HepG2 (cell line): ENCODE measurements around the gene DDT. TPM values are rescaled to one million over a fixed set of nuclear protein-coding genes. Genes with fewer than 3 reads are reported as not detected.
"Not testable (repeated sequence)": the region's sequence is repeated elsewhere in the genome, so short reads cannot be mapped to it uniquely, and the experiment has no call there.

Experiments used
- ATAC-seq: fragments of 200-7000 bp; cut with Tn5 transposase; 3 replicates; pipeline ENCODE4 v1.9.1; 2020; ENCODE audit warnings: mild to moderate bottlenecking, moderate library complexity
- BruUV-seq: library from RNA; stranded (reverse); fragments of 400-500 nt; replicated peaks from 2 replicates; lab custom pipeline; 2021; lab: Mats Ljungman, UMichigan
- CTCF ChIA-PET: fragments of 300-600 bp; formaldehyde crosslinking; extraction: SDS; loops from one replicate; lab custom pipeline; 2021; ENCODE audit warnings: low total read pairs, inconsistent platforms, low intra/inter-chr PET ratio; lab: Yijun Ruan, JAX
- POLR2A ChIA-PET: fragments of 350-600 bp; sonication (Branson Sonifier 250); formaldehyde crosslinking; loops from one replicate; lab custom pipeline; 2020; ENCODE audit warnings: antibody characterized with exemption, inconsistent platforms; lab: Yijun Ruan, JAX
- DNase-seq: peaks from one replicate; pipeline ENCODE4 v3.0.0-alpha.2; 2015; ENCODE audit warnings: low spot score
- FAIRE-seq: peaks from 3 replicates; lab custom pipeline; 2011; peaks lifted over from hg19 to GRCh38; lab: Jason Lieb, UNC
- H2AFZ ChIP-seq: one replicate; pipeline ENCODE4 v1.6.1; 2011; ENCODE audit warnings: low read length, inconsistent platforms
- H3K27ac ChIP-seq: fragments of 300-600 bp; 3 replicates; pipeline ENCODE4 v1.8.0; 2011; ENCODE audit warnings: mixed run types, mild to moderate bottlenecking, mixed read lengths, low read length, inconsistent platforms; ENCODE audit not compliant: insufficient read depth; ENCODE audit errors: extremely low read length
- H3K27me3 ChIP-seq, 2 experiments: fragments of 200-600 bp in 1 of 2; 2 replicates in 1 of 2; 3 replicates in 1 of 2; pipeline versions ENCODE4 v1.6.0 to v1.8.0; 2011; ENCODE audit warnings: low read length in 2 of 2, mild to moderate bottlenecking in 2 of 2, moderate library complexity in 2 of 2, inconsistent platforms in 1 of 2; ENCODE audit not compliant: insufficient read depth in 2 of 2, control insufficient read depth in 1 of 2
- H3K36me3 ChIP-seq, 2 experiments: fragments of 200-600 bp in 1 of 2; replicated peaks in 1 of 2; 2 replicates in 1 of 2; 3 replicates in 1 of 2; pipeline versions ENCODE4 v1.5.1 to v1.8.0; 2011; ENCODE audit warnings: low read length in 2 of 2, inconsistent platforms in 1 of 2; ENCODE audit not compliant: insufficient read depth in 2 of 2, control insufficient read depth in 1 of 2
- H3K4me1 ChIP-seq: 2 replicates; pipeline ENCODE4 v1.5.1; 2012; ENCODE audit warnings: low read length, inconsistent platforms; ENCODE audit not compliant: insufficient read depth
- H3K4me2 ChIP-seq: 2 replicates; pipeline ENCODE4 v1.6.0; 2011; ENCODE audit warnings: low read depth, low read length, inconsistent platforms
- H3K4me3 ChIP-seq, 3 experiments: fragments of 200-600 bp in 1 of 3; sonication (generic), shearing (Covaris generic) in 1 of 3; replicated peaks in 1 of 3; 2 replicates each; pipeline ENCODE4 v1.5.1; 2011 to 2016; ENCODE audit warnings: low read length in 3 of 3, inconsistent platforms in 2 of 3, low read depth in 2 of 3, mild to moderate bottlenecking in 2 of 3, control low read depth in 1 of 3, mixed read lengths in 1 of 3; ENCODE audit not compliant: insufficient read depth in 1 of 3
- H3K79me2 ChIP-seq: one replicate; pipeline ENCODE4 v1.6.1; 2011; ENCODE audit warnings: low read length, inconsistent platforms; ENCODE audit not compliant: insufficient read depth
- H3K9ac ChIP-seq: 2 replicates; pipeline ENCODE4 v1.6.0; 2011; ENCODE audit warnings: mild to moderate bottlenecking, low read depth, low read length, inconsistent platforms; ENCODE audit not compliant: insufficient read depth
- H3K9me3 ChIP-seq: 2 replicates; pipeline ENCODE4 v1.5.1; 2012; ENCODE audit warnings: mild to moderate bottlenecking, low read length
- H4K20me1 ChIP-seq: 2 replicates; pipeline ENCODE4 v1.6.0; 2011; ENCODE audit warnings: inconsistent platforms, mild to moderate bottlenecking, low read length, moderate library complexity; ENCODE audit not compliant: insufficient read depth
- ARID5B ChIP-seq: IDR thresholded peaks from 2 replicates; pipeline ENCODE4 v1.4.0; 2020; ENCODE audit warnings: mild to moderate bottlenecking, missing genetic modification reagents
- BCL6 ChIP-seq: IDR thresholded peaks from 2 replicates; pipeline ENCODE4 v1.6.1; 2016; ENCODE audit warnings: missing genetic modification reagents, missing compliant biosample characterization
- CBX5 ChIP-seq: sonication (generic); formaldehyde crosslinking; IDR thresholded peaks from 2 replicates; pipeline ENCODE4 v1.4.0; 2020; ENCODE audit warnings: missing genetic modification reagents, borderline replicate concordance
- CEBPG ChIP-seq: IDR thresholded peaks from 2 replicates; pipeline ENCODE4 v1.6.1; 2016
- E2F2 ChIP-seq: sonication (generic); formaldehyde crosslinking; IDR thresholded peaks from 2 replicates; pipeline ENCODE4 v1.4.0; 2020; ENCODE audit warnings: missing genetic modification reagents, borderline replicate concordance
- ELF3 ChIP-seq: IDR thresholded peaks from 2 replicates; pipeline ENCODE4 v1.6.1; 2016; ENCODE audit warnings: missing genetic modification reagents, missing compliant biosample characterization
- FOXC1 ChIP-seq: sonication (generic); formaldehyde crosslinking; IDR thresholded peaks from 2 replicates; pipeline ENCODE4 v1.8.0; 2022; ENCODE audit warnings: mild to moderate bottlenecking, missing genetic modification reagents, borderline replicate concordance
- GABPA ChIP-seq, 2 experiments: IDR thresholded peaks; 2 replicates each; pipeline ENCODE4 v1.6.1; 2011 to 2016; ENCODE audit warnings: low read depth in 2 of 2, low read length in 1 of 2, missing biosample characterization in 1 of 2, missing genetic modification characterization in 1 of 2
- HOXA3 ChIP-seq: sonication (generic); formaldehyde crosslinking; IDR thresholded peaks from 2 replicates; pipeline ENCODE4 v1.5.0; 2020; ENCODE audit warnings: missing genetic modification reagents
- IRF2 ChIP-seq: IDR thresholded peaks from 2 replicates; pipeline ENCODE4 v1.6.1; 2018; ENCODE audit warnings: missing genetic modification reagents, missing compliant biosample characterization
- KLF16 ChIP-seq, 2 experiments: sonication (generic) in 1 of 2; formaldehyde crosslinking in 1 of 2; IDR thresholded peaks; 2 replicates each; pipeline versions ENCODE4 v1.6.1 to v1.8.0; 2016 to 2023; ENCODE audit warnings: missing genetic modification reagents in 2 of 2, missing compliant biosample characterization in 1 of 2
- POGZ ChIP-seq: sonication (generic); formaldehyde crosslinking; IDR thresholded peaks from 2 replicates; pipeline ENCODE4 v1.4.0; 2020; ENCODE audit warnings: mild to moderate bottlenecking, missing genetic modification reagents
- ZBTB43 ChIP-seq: sonication (generic); formaldehyde crosslinking; conservative IDR thresholded peaks from 2 replicates; pipeline ENCODE4 v1.4.0; 2020; ENCODE audit warnings: missing genetic modification reagents
- ZNF331 ChIP-seq: sonication (generic); formaldehyde crosslinking; IDR thresholded peaks from 2 replicates; pipeline ENCODE4 v1.4.0; 2020; ENCODE audit warnings: missing genetic modification reagents
- ZNF460 ChIP-seq: sonication (generic); formaldehyde crosslinking; IDR thresholded peaks from 2 replicates; pipeline ENCODE4 v1.5.1; 2020; ENCODE audit warnings: missing genetic modification reagents, mild to moderate bottlenecking, borderline replicate concordance
- ZNF614 ChIP-seq: IDR thresholded peaks from 2 replicates; pipeline ENCODE4 v1.6.1; 2018; ENCODE audit warnings: missing biosample characterization, missing genetic modification reagents, inconsistent platforms, borderline replicate concordance
- WGBS: methylation state at CpG from one replicate; pipeline ENCODE4 v1.1.6; 2017; ENCODE audit warnings: low lambda C conversion rate; 5-methylcytosine and 5-hydroxymethylcytosine counted together
- in situ Hi-C: cut with HindIII; loops from 2 replicates; pipeline ENCODE4 v1.10.0; 2017; ENCODE audit warnings: low pct_unique_long_range_greater_than_20kb; ENCODE audit not compliant: extremely low pct_ligation_motif_present
- intact Hi-C: fragments of 100-400 bp; cut with micrococcal nuclease; formaldehyde crosslinking; loops from one replicate; pipeline ENCODE4 v1.10.0; 2022; ENCODE audit not compliant: unreplicated experiment
- polyA plus RNA-seq, 8 experiments: library from polyadenylated mRNA; depleted of rRNA in 3 of 8; stranded (reverse) in 7 of 8; unstranded in 1 of 8; fragments of >200 nt; fragmentation: Illumina TruSeq in 4 of 8; extraction: Trizol in 4 of 8; gene quantifications; 2 replicates each; pipeline versions ENCODE4 v1.2.1 to v1.2.3, GENCODE V29; 2011 to 2016; ENCODE audit warnings: low read depth in 4 of 8, missing spikeins in 1 of 8, mixed read lengths in 1 of 8; ENCODE audit not compliant: insufficient read depth in 1 of 8
- total RNA-seq, 5 experiments: library from RNA; depleted of rRNA; stranded (reverse); fragments of >200 nt; fragmentation: Illumina TruSeq; extraction: Trizol; gene quantifications; 2 replicates each; pipeline ENCODE4 v1.2.3, GENCODE V29; 2016; ENCODE audit warnings: low read depth in 1 of 5

DDT gene
- total and polyA plus RNA-seq, 2 of the 13 experiments (the other 11 are each of a cell fraction or from before 2014, with no cell fraction given), result 143 to 181 TPM

GRCh38 chr22:23921586-23922201 lies 52.5 kb downstream of the DDT start:
- WGBS, result 60% methylated on average over 13 of the region's 13 CpGs
- TF ChIP-seq HOXA3 (CRISPR knock-in tag), result peak; percentile 55
- peak; percentile 84; the same call in 1 of the 2 replicates for TF ChIP-seq CBX5 (CRISPR knock-in tag)
- TF ChIP-seq POGZ (CRISPR knock-in tag), result peak; percentile 81
- TF ChIP-seq FOXC1 (CRISPR knock-in tag), result peak; percentile 39; the same call in 1 of the 2 replicates
- TF ChIP-seq KLF16 (CRISPR knock-in tag; IDR thresholded peaks at IDR 0.05), result peak in 1 of 2 experiments; percentile 26; a peak in 1 of 4 replicates
- TF ChIP-seq ARID5B (CRISPR knock-in tag), result peak; percentile 85
- TF ChIP-seq ZNF460 (CRISPR knock-in tag), result peak; percentile 66; the same call in 1 of the 2 replicates
- TF ChIP-seq BCL6, result peak; percentile 32; the same call in 1 of the 2 replicates
- 0 out of 2 replicates have a peak, but pooled peaks have one; percentile 40 for TF ChIP-seq E2F2 (CRISPR knock-in tag)
- peak; percentile 92 for TF ChIP-seq CEBPG
- peak; percentile 61; the same call in 1 of the 2 replicates for TF ChIP-seq IRF2 (CRISPR knock-in tag)
- 0 out of 2 replicates have a peak, but pooled peaks have one; percentile 19 for TF ChIP-seq ELF3
- TF ChIP-seq ZBTB43 (CRISPR knock-in tag), result 0 out of 2 replicates have a peak, but pooled peaks have one; percentile 18
- peak; percentile 63; the same call in 1 of the 2 replicates for TF ChIP-seq ZNF614 (CRISPR knock-in tag)
- TF ChIP-seq GABPA (IDR thresholded peaks at IDR 0.05; ENCODE audit: low read depth, low read length), result not testable (repeated sequence)
- peak; percentile 21; the same call in 1 of the 2 replicates for TF ChIP-seq GABPA (CRISPR knock-in tag; IDR thresholded peaks at IDR 0.05; ENCODE audit: low read depth)
- TF ChIP-seq ZNF331 (CRISPR knock-in tag), result peak; percentile 56; the same call in 1 of the 2 replicates

More at GRCh38 chr22:23921586-23922201, 52.5 kb downstream of the DDT start:
- H4K20me1 ChIP-seq, CTCF ChIA-PET, H2AFZ ChIP-seq, H3K27me3 ChIP-seq, H3K9me3 ChIP-seq, BruUV-seq, H3K79me2 ChIP-seq, in situ Hi-C loops, H3K4me3 ChIP-seq, H3K9ac ChIP-seq, H3K4me2 ChIP-seq: not testable (repeated sequence)
- peak overlapping the region; percentile 59 for H3K27ac ChIP-seq
- peaks cover 36% of the 10 kb centered on the region for H3K4me1 ChIP-seq
- DNase-seq, result peak; percentile 82
- FAIRE-seq, result peak; percentile 34
- POLR2A ChIA-PET, result interaction anchor here (0.9 to 2.6 kb wide), 6 partner anchors 8 to 309 kb away, joined by 3 to 9 read pairs (median 4); partner anchors contain the start of genes MIF and SLC2A11
- ATAC-seq, result peak; percentile 79
- intact Hi-C loops, result loop anchor here (2.0 kb wide), 1 partner anchor 27 kb away; the partner anchor contains the start of gene MIF
- peaks cover 7 to 33% of the 10 kb centered on the region in 2 experiments for H3K36me3 ChIP-seq
